HFF-Myc (cell line): ENCODE data around the gene TPRA1.

ENCODE experiments used
- DNase-seq: peaks from one replicate; pipeline ENCODE4 v3.0.0-alpha.2; 2011; ENCODE audit warnings: low read depth; ENCODE audit errors: extremely low read depth
- H3K4me3 ChIP-seq: replicated peaks from 2 replicates; pipeline ENCODE4 v1.5.1; 2011; ENCODE audit warnings: low read depth, mild to moderate bottlenecking, control low read depth, low read length
- CTCF ChIP-seq: IDR thresholded peaks from 2 replicates; pipeline ENCODE4 v1.5.1; 2012; ENCODE audit warnings: mild to moderate bottlenecking, low read depth, low read length, control low read depth; ENCODE audit errors: missing control alignments

Gene TPRA1

GRCh38 chr3:127584734-127585133, 5.8 kb downstream of the TPRA1 start:
- H3K4me3 ChIP-seq, result no peak overlapping the region
- no peak for TF ChIP-seq CTCF
- no peak for DNase-seq

DNA sequence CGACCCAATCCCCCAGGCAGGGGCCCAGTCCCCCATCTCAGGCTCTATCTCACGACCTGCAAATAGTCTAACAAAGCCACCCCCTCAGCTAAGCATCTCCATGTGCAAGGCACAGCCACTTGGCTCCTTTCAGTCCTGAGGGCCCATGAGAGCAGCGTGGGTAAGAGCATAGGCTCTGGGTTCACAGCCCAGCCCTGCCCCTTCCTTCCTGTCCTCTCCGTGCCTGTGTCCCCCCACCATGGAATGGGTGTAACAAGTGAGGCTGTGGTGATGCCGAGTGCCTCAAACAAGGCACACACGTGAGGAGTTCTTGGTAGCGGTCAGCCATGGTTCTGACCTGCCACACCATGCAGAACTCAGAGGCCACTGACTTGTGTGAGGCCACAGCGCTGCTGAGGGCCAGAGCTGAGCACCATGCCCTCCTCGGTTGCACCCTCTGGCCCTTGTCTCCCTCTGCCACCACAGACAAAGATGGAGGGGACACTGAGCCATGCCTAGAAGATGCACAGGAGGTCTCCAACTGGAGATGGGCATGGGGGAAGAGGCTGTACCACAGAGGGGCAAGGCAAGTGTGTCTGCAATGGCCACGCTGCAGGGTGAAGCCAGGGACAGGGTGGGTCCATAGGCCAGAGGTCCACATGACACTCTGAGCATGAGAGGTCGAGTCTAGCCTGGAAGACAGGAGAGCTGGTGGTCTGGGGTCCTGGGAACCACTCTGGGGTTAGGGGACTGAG, 10.0 kb downstream of the TPRA1 start:
- TF ChIP-seq CTCF, result no peak
- DNase-seq, result no peak
- H3K4me3 ChIP-seq, result no peak overlapping the region

- no peak for DNase-seq
- H3K4me3 ChIP-seq, result no peak overlapping the region
- TF ChIP-seq CTCF, result no peak
Observed at GRCh38 chr3:127578802-127579201, 11.7 kb downstream of the TPRA1 start.

GRCh38 chr3:127578168-127578567, 12.4 kb downstream of the TPRA1 start:
- no peak overlapping the region for H3K4me3 ChIP-seq
- no peak for TF ChIP-seq CTCF
- no peak for DNase-seq

GRCh38 chr3:127577448-127577847, 13.1 kb downstream of the TPRA1 start:
- no peak for TF ChIP-seq CTCF
- H3K4me3 ChIP-seq, result no peak overlapping the region
- DNase-seq, result no peak

GRCh38 chr3:127574880-127575878, 15.4 kb downstream of the TPRA1 start:
- no peak overlapping the region for H3K4me3 ChIP-seq
- peak; percentile 100 for TF ChIP-seq CTCF
- DNase-seq, result peak; percentile 73
